ENCODE measurements around the gene DNAJB1.

Gene DNAJB1

GRCh38 chr19:14470031-14470876 is 47.9 kb downstream of the DNAJB1 start:
- no peaks in the 10 kb centered on the region for H3K4me1 ChIP-seq (ENCODE audit: control insufficient read depth, insufficient read depth, low read length)
- peaks cover 12% of the 10 kb centered on the region for H3K27me3 ChIP-seq (ENCODE audit: control insufficient read depth, insufficient read depth, low read length)
- no peak overlapping the region for H3K9ac ChIP-seq (ENCODE audit: low read length)
- no peak overlapping the region for H3K27ac ChIP-seq (ENCODE audit: low read depth, low read length)
- H3K36me3 ChIP-seq (ENCODE audit: control insufficient read depth, insufficient read depth, low read length) = peaks cover 10% of the 10 kb centered on the region
- H3K4me3 ChIP-seq (ENCODE audit: low read length) = no peak overlapping the region

GRCh38 chr19:14467816-14468215 is 50.4 kb downstream of the DNAJB1 start:
- Histone ChIP-seq H3K4me1 (ENCODE audit: control insufficient read depth, insufficient read depth, low read length) (no peaks in the 10 kb centered on the region), H3K27ac (ENCODE audit: low read depth, low read length) (no peak overlapping the region), H3K27me3 (ENCODE audit: control insufficient read depth, insufficient read depth, low read length) (peaks cover 4% of the 10 kb centered on the region), H3K36me3 (ENCODE audit: control insufficient read depth, insufficient read depth, low read length) (peaks cover 21% of the 10 kb centered on the region), H3K4me3 (ENCODE audit: low read length) (no peak overlapping the region), H3K9ac (ENCODE audit: low read length) (no peak overlapping the region)

- Histone ChIP-seq H3K27ac (ENCODE audit: low read depth, low read length) (no peak overlapping the region), H3K9ac (ENCODE audit: low read length) (no peak overlapping the region), H3K27me3 (ENCODE audit: control insufficient read depth, insufficient read depth, low read length) (peaks cover under 1% of the 10 kb centered on the region), H3K4me1 (ENCODE audit: control insufficient read depth, insufficient read depth, low read length) (no peaks in the 10 kb centered on the region), H3K36me3 (ENCODE audit: control insufficient read depth, insufficient read depth, low read length) (peaks cover 21% of the 10 kb centered on the region), H3K4me3 (ENCODE audit: low read length) (no peak overlapping the region)
These were observed 50.8 kb downstream of the DNAJB1 start for GRCh38 chr19:14467391-14467790.

Data from rectal smooth muscle tissue (tissue), 1 donor.